ENCODE results near the gene EFEMP2. TPM values are rescaled to one million over a fixed set of nuclear protein-coding genes. Genes with fewer than 3 reads are reported as not detected.

EFEMP2 gene
- total RNA-seq, 1 experiment from 2014 or later: 26.2 TPM

GRCh38 chr11:65880027-65880426 lies 7.4 kb upstream of the EFEMP2 start:
- H3K9me3 ChIP-seq (ENCODE audit: control insufficient read depth, low read depth, low read length): no peaks in the 10 kb centered on the region
- no peak overlapping the region for H2BK5ac ChIP-seq (ENCODE audit: insufficient read length, low read length)
- H3K27ac ChIP-seq (ENCODE audit: insufficient read length, low read depth, low read length): no peak overlapping the region
- H2BK20ac ChIP-seq (ENCODE audit: low read depth, low read length, poor library complexity, severe bottlenecking): no peak overlapping the region
- H3K4me1 Mint-ChIP-seq: peaks cover 2 to 6% of the 10 kb centered on the region in 2 experiments
- H3K27me3 ChIP-seq (ENCODE audit: insufficient read depth, low read length): no peaks in the 10 kb centered on the region
- H4K8ac ChIP-seq (replicated peaks; ENCODE audit: insufficient read length, low read depth, low read length): no peak overlapping the region
- no peak overlapping the region for H2AFZ ChIP-seq (ENCODE audit: low read length)
- no peak overlapping the region for H4K5ac ChIP-seq (ENCODE audit: insufficient read length, low read depth, low read length)
- no peaks in the 10 kb centered on the region; a peak in 1 of 5 replicates for H3K9me3 Mint-ChIP-seq
- H2BK12ac ChIP-seq (ENCODE audit: insufficient read length, low read depth, low read length): no peak overlapping the region
- H3T11ph ChIP-seq (ENCODE audit: low read length): no peak overlapping the region
- H3K23ac ChIP-seq (ENCODE audit: insufficient read length, low read depth, low read length): no peak overlapping the region
- no peaks in the 10 kb centered on the region for H4K20me1 ChIP-seq (ENCODE audit: control insufficient read depth, insufficient read depth, insufficient read length)
- H3K23me2 ChIP-seq (ENCODE audit: insufficient read length, low read depth, low read length, poor library complexity, severe bottlenecking): no peaks in the 10 kb centered on the region
- no peak overlapping the region for H3K4ac ChIP-seq (ENCODE audit: low read depth, low read length)
- no peak overlapping the region for H3K18ac ChIP-seq (ENCODE audit: insufficient read length, low read depth, low read length)
- WGBS (ENCODE audit: extremely low coverage, insufficient read length, low lambda C conversion rate): no CpG with 5 or more reads among the region's 7 CpGs
- H2AK5ac ChIP-seq (ENCODE audit: insufficient read length, low read length): no peak overlapping the region
- H2BK15ac ChIP-seq (ENCODE audit: low read depth, low read length): no peak overlapping the region
- H3K36me3 Mint-ChIP-seq (ENCODE audit: insufficient read depth in 1 of 3, low read depth in 3 of 3): peaks cover 20 to 34% (median 31%) of the 10 kb centered on the region in 3 experiments; a peak in 6 of 7 replicates
- no peak overlapping the region for H4K91ac ChIP-seq (ENCODE audit: insufficient read length, low read depth, low read length)
- no peak for DNase-seq
- no peak overlapping the region for H3K9ac ChIP-seq (ENCODE audit: extremely low read depth, insufficient read length, low read length)
- TF ChIP-seq CTCF (conservative IDR thresholded peaks at IDR 0.05): no peak
- H3K27me3 Mint-ChIP-seq (ENCODE audit: low read depth): peaks cover 17% of the 10 kb centered on the region
- no peak overlapping the region; a peak in 1 of 7 replicates for H3K27ac Mint-ChIP-seq
- H3K4me1 ChIP-seq (ENCODE audit: insufficient read depth, low read length): no peaks in the 10 kb centered on the region
- no peaks in the 10 kb centered on the region for H3K79me1 ChIP-seq (ENCODE audit: insufficient read depth, low read depth, low read length, poor library complexity, severe bottlenecking)
- no peak overlapping the region for H3K14ac ChIP-seq (ENCODE audit: insufficient read depth, low read length)
- H3K4me3 Mint-ChIP-seq: no peak overlapping the region
- no peak overlapping the region for H2BK120ac ChIP-seq (ENCODE audit: low read depth, low read length, poor library complexity, severe bottlenecking)
- H3K4me2 ChIP-seq (ENCODE audit: insufficient read depth, insufficient read length, low read length): no peak overlapping the region
- no peak overlapping the region for H3K56ac ChIP-seq (ENCODE audit: insufficient read length, low read depth, low read length)
- no peaks in the 10 kb centered on the region for H3K79me2 ChIP-seq (ENCODE audit: insufficient read depth, low read length)

Data from H9 (cell line).